22Rv1 (cell line): Measurements from ENCODE around the gene FAM124A.

ENCODE experiments used
- CTCF ChIP-seq: fragments of 450-650 bp; IDR thresholded peaks from 2 replicates; pipeline ENCODE4 v1.5.1; 2017; ENCODE audit warnings: mild to moderate bottlenecking
- ZFX ChIP-seq: fragments of 450-650 bp; IDR thresholded peaks from 2 replicates; pipeline ENCODE4 v1.6.1; 2017; ENCODE audit warnings: antibody characterized with exemption, borderline replicate concordance

- TF ChIP-seq CTCF (peak; percentile 96), ZFX (no peak)
These were observed 64.2 kb downstream of the FAM124A start for GRCh38 chr13:51286135-51287002.
